Duodenal mucosa (tissue), 2 donors: ENCODE data around the gene BAIAP3.
A peak's percentile ranks its signal among the peaks of the same experiment; 100 is the strongest.

Experiments used
- H3K27ac ChIP-seq: one replicate; pipeline ENCODE4 v1.7.0; 2013; ENCODE audit warnings: low read depth, low read length
- H3K27me3 ChIP-seq, 2 donors: one replicate each; pipeline ENCODE4 v1.7.0; 2013; ENCODE audit warnings: low read length in 2 of 2, control low read depth in 1 of 2; ENCODE audit not compliant: insufficient read depth in 2 of 2, control insufficient read depth in 1 of 2
- H3K36me3 ChIP-seq, 2 donors: one replicate each; pipeline ENCODE4 v1.7.0; 2013; ENCODE audit warnings: low read length in 2 of 2, control low read depth in 1 of 2; ENCODE audit not compliant: insufficient read depth in 2 of 2, control insufficient read depth in 1 of 2
- H3K4me1 ChIP-seq, 2 donors: one replicate each; pipeline ENCODE4 v1.7.0; 2013; ENCODE audit warnings: low read length in 2 of 2, control low read depth in 1 of 2; ENCODE audit not compliant: insufficient read depth in 2 of 2, control insufficient read depth in 1 of 2
- H3K4me3 ChIP-seq, 2 donors: one replicate each; pipeline ENCODE4 v1.7.0; 2013; ENCODE audit warnings: low read length in 2 of 2, low read depth in 1 of 2
- H3K9ac ChIP-seq, 2 donors: one replicate each; pipeline ENCODE4 v1.7.0; 2013; ENCODE audit warnings: low read length in 2 of 2, low read depth in 1 of 2
- H3K9me3 ChIP-seq, 2 donors: one replicate each; pipeline ENCODE4 v1.7.0; 2013; ENCODE audit warnings: low read length in 2 of 2, control low read depth in 1 of 2; ENCODE audit not compliant: control insufficient read depth in 1 of 2

Gene BAIAP3

DNA sequence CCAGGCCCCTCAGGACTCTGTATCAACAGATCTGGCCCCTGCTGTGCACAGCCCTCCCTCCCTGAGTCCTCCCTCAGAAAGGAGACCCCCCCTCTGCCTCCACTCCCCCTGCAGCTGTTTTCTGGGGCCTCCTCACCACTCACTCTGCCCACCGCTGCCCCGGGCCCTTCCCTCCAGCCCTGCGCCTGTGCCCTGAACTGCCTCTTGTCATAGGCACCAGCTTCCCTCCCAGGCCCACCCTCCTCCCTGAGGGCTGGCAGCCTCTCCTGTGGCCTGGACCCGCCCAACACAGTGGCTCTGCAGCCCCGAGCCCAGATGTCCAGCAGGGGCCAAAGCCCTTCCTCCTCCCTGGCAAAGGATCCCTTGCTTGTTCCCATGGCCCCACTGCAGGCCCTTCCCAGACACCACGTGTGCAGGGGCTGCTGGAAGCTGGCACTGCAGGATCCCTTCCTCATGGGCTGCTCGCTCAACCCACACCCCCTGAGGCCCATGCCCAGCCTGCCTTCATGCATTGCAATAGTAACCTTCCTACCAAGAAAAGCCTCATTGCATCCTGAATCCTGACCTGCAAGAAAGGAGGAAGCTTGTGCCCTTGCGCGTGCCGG lies 44.1 kb downstream of the BAIAP3 start:
- no peak overlapping the region for H3K27ac ChIP-seq
- H3K27me3 ChIP-seq, result no peaks in the 10 kb centered on the region
- H3K9ac ChIP-seq, result no peak overlapping the region
- H3K36me3 ChIP-seq, result peaks cover 0 to 19% of the 10 kb centered on the region in 2 donors
- H3K4me3 ChIP-seq, result no peak overlapping the region
- peaks cover 8 to 9% of the 10 kb centered on the region in 2 donors for H3K4me1 ChIP-seq
- no peaks in the 10 kb centered on the region for H3K9me3 ChIP-seq

DNA sequence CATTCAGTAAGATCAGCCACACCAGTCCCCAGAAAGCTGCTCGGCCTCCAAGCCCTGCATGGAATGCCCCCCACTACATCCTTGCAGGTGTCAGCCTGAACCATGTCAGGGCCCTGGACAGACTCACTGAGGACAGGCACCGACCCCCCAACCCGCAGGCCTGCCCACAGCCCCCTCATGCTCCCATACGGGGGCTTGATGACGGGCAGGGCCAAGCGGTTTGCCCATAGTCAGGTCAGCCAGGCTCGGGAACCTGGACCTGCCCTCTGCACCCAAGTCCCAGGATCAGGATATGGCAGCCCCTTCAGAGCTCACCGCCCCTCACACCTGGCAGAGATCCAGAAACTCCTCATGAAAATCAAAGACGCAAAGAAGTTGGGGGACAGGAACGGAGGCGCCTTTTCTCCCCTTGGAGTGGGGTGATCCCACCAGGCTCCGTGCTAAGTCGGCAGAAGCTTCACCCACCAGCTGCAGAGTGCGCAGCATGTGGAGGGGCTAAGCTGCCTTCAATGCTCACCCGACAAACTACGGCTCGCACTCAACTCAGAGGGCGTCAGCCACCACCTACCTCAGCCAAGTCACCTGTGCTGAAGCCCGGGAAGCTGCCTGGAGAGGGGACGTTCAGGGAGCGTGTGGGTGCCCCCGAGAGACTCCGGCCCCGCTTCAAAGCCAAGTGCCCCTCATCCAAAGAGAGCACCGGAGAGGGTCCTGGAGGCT lies 44.8 kb downstream of the BAIAP3 start:
- Histone ChIP-seq H3K4me1 (peaks cover 8 to 9% of the 10 kb centered on the region in 2 donors), H3K27ac (no peak overlapping the region), H3K36me3 (peaks cover 0 to 21% of the 10 kb centered on the region in 2 donors), H3K9me3 (no peaks in the 10 kb centered on the region), H3K9ac (no peak overlapping the region), H3K4me3 (peak overlapping the region; percentile 50 to 62), H3K27me3 (no peaks in the 10 kb centered on the region)

DNA sequence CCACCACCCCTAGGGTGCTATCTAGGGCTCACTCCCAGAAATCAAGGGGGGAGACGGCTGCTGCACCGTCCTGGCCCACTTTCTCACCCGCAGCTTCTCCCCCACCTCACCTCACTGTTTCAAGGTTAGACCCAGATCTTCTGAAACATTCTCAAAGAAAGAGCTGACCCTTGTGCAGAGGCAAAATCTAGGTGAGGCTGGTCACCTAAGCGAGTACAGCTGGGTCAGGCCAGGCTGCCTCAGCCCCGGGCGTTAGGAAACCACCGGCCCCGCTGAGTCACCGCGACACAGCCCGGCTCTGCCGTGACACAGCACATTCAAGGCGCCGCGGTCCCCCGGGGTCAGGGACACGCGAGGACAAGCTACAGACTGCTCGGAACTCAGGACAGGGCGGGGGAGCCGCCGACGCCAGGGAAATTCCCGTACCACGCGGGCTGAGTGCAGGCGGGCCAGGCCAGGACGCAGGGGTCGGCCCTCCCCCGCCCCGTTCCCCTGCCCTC lies 45.4 kb downstream of the BAIAP3 start:
- Histone ChIP-seq H3K9me3 (no peaks in the 10 kb centered on the region), H3K36me3 (peaks cover 0 to 25% of the 10 kb centered on the region in 2 donors), H3K27me3 (no peaks in the 10 kb centered on the region), H3K4me1 (peaks cover 8 to 9% of the 10 kb centered on the region in 2 donors), H3K4me3 (peak overlapping the region; percentile 50 to 62), H3K9ac (no peak overlapping the region), H3K27ac (no peak overlapping the region)

DNA sequence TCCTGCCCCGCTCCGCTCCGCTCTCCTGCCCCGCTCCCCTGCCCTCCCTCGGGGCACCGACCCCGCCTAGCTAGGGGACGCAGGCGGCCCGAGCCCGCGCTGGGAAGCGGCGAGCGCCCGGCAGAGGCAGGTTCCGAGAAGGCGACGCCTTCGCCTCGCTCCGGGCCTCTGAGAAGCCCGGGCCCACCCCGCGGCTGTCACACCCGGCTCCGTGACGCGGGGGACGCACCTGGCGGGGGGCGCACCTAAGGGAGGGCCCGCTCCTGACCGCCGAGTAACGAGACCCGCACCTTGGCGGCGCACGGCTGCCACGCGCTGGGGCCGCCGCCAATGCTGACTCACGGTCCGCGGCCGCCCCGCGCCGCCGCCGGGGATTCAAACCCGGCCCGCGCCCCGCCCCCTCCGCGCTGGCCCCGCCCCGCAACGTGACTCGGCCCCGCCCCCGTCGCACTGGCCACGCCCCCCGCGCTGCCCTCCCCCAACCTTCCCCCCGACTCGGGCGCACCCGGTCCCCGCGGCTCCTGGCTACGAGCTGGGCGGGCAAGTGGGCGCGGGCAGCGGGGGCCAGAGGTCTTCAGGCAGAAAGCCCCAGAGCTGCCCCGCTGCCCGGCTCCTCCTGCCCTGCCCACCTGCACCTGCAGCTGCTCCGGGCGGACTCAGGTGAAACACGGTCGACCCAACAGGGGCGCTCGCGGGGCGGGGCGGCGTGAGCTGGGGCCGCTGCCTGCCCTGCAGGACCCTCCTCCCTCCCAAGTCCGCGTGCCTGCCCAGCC lies 46.0 kb downstream of the BAIAP3 start:
- Histone ChIP-seq H3K27ac (no peak overlapping the region), H3K4me1 (peaks cover 8 to 9% of the 10 kb centered on the region in 2 donors), H3K36me3 (peaks cover 0 to 25% of the 10 kb centered on the region in 2 donors), H3K9ac (no peak overlapping the region), H3K27me3 (no peaks in the 10 kb centered on the region), H3K9me3 (no peaks in the 10 kb centered on the region), H3K4me3 (peak overlapping the region; percentile 52 to 62)

DNA sequence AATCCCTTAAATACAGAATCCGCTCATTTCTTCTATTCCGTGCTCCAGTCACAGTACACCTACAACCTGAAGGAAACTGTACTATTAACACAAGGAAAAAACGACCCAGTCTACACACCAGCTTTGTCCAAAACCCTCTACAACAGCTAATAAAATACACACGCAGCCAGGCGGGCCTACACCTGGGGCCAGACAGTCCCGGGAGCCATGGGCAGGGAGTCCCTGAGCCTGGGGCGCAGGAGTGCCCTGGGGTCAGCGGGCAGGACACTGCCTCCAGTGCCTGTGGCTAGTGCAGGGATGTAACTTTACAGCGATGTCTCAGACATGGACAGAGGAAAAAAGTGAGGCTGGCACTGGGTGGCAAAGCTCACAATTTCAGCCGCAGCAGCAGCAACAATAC lies 46.8 kb downstream of the BAIAP3 start:
- H3K36me3 ChIP-seq, result peaks cover 0 to 26% of the 10 kb centered on the region in 2 donors
- H3K27me3 ChIP-seq, result no peaks in the 10 kb centered on the region
- no peak overlapping the region for H3K27ac ChIP-seq
- H3K4me3 ChIP-seq, result peak overlapping the region; percentile 43 to 52
- H3K4me1 ChIP-seq, result peaks cover 8 to 9% of the 10 kb centered on the region in 2 donors
- no peaks in the 10 kb centered on the region for H3K9me3 ChIP-seq
- H3K9ac ChIP-seq, result no peak overlapping the region

DNA sequence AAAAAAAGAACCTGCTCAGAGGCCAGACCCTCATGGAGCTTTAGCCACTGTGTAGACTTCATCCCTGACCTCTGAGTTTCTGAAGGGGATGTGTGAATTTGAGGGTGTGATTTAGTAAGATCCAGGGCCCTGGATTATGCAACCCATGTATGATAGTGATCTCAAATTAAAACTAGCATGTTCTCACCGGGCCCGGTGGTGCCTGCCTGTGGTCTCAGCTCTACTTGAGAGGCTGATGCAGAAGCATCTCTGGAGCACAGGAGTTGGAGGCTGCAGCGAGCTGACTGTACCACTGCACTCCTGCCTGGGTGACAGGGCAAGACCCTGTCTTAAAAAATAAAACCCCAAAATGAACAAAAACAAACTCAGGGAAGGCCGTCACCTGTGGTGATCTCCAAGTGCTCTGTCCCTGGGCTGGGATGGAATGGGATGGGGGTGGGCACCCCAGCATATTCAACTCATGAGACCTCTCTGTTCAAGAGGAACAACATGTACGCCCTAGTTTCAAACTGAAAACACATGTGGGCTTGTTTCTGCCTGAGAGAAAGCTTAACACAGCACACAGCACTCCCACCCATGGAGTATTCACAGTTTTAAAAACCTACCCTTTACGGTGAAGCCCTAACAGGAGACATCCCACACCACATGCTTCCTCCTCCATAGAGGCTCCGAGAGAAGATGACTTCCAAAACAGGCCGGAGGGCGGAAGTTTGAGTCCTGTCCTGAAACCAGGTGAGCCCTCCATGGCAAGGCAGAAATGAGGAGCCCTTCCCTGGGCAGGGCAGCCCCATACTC lies 48.4 kb downstream of the BAIAP3 start:
- H3K9me3 ChIP-seq, result no peaks in the 10 kb centered on the region
- peaks cover 8 to 9% of the 10 kb centered on the region in 2 donors for H3K4me1 ChIP-seq
- H3K36me3 ChIP-seq, result peaks cover 0 to 23% of the 10 kb centered on the region in 2 donors
- no peaks in the 10 kb centered on the region for H3K27me3 ChIP-seq
- H3K4me3 ChIP-seq, result no peak overlapping the region
- H3K27ac ChIP-seq, result no peak overlapping the region
- H3K9ac ChIP-seq, result no peak overlapping the region

DNA sequence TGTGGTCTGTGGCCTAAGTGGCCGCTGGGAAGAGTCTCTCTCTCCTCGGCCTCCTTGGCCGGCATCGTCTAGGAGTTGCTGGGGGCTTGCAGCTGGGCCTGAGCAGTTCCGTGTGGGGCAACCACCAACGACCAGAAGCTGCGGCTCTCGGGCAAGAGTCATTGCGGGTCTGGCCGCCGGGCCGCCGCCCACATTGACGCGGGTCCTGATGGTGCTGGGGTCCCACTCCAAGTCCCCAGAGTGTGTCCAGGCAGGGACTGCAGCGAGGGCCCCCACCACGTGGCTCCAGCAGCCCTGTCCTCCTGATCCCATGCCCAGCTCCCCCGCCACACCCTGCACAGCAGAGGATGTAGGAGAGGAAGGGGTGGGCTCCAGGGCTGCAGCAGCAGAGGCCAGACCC lies 50.1 kb downstream of the BAIAP3 start:
- Histone ChIP-seq H3K9me3 (no peaks in the 10 kb centered on the region), H3K27me3 (no peaks in the 10 kb centered on the region), H3K36me3 (peaks cover 0 to 30% of the 10 kb centered on the region in 2 donors), H3K4me1 (peaks cover 5 to 6% of the 10 kb centered on the region in 2 donors), H3K27ac (no peak overlapping the region), H3K4me3 (no peak overlapping the region), H3K9ac (no peak overlapping the region)

DNA sequence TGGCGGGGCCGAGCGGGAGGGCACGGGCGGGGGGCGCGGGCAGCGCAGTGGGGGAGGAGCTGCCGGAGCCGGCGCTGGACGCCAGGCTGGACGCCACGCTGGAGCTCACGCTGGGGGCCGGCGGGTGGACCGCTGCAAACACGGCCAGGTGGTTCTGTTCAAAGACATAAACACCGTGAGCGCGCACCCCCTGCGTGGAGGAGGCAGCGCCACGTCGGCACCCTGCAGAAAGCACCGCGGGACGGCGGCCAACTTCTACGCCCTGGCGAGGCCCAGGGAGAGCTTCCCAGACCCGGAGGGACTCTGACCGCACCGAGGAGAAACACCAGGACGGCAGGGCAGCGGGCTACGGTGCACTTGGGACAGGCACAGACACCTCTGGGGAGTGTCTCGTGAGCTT lies 51.8 kb downstream of the BAIAP3 start:
- Histone ChIP-seq H3K4me3 (no peak overlapping the region), H3K27me3 (no peaks in the 10 kb centered on the region), H3K36me3 (peaks cover 6 to 44% of the 10 kb centered on the region in 2 donors), H3K9me3 (no peaks in the 10 kb centered on the region), H3K4me1 (no peaks in the 10 kb centered on the region), H3K27ac (no peak overlapping the region), H3K9ac (no peak overlapping the region)

DNA sequence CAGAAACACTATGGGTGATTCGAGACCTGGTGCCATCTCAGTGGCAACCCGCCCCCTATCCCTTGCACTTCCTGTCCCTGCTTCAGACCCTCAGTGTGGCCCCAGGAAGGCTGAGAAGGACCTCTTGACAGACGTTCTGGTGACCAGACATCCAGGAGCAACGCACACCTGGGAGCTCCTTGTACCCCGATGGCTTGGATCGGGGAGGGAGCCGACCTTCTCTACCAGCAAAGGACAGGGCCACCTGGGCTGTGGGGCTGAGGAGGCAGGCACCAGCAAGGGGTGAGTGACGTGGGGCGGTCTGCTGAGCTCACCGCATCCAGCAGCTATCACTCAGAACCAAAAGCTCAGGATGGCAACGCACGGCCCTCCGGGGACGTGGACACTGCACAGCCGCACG lies 53.9 kb downstream of the BAIAP3 start:
- Histone ChIP-seq H3K4me3 (no peak overlapping the region), H3K36me3 (peaks cover 6 to 45% of the 10 kb centered on the region in 2 donors), H3K27ac (no peak overlapping the region), H3K9ac (no peak overlapping the region), H3K27me3 (no peaks in the 10 kb centered on the region), H3K9me3 (no peaks in the 10 kb centered on the region), H3K4me1 (no peaks in the 10 kb centered on the region)
